Measurements from ENCODE around the gene MYH11.
"Not testable (repeated sequence)": the region's sequence is repeated elsewhere in the genome, so short reads cannot be mapped to it uniquely, and the experiment has no call there.

Gene MYH11

DNA sequence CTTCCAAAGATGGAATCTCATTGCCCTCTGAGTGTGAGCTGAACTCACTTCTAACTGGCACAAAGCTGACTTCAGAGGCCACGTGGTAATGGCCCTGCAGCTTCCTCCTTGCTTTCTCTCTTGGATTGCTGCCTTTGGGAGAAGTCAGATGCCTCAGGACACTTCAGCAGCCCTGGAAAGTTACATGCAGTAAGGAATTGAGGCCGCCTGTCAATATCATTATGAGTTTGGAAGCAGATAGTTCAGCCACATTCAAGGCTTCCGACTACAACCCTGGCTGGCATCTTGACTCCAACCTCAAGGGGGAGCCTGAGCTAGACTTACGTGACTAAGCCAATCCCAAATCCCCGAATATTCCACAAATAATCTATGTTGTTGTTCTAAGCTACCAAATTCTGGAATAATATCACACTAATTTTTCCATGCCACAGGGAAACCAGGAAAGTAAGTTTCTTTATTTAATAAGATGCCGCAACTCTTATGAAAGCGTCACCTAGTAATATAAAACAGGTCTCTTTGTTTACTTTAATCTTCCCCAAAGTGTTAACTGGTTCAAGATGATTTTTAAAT is 18.0 kb upstream of the MYH11 start:
- DNase-seq: peak; percentile 61

- no peak for DNase-seq
These were observed 16.9 kb upstream of the MYH11 start for GRCh38 chr16:15873737-15874136.

DNA sequence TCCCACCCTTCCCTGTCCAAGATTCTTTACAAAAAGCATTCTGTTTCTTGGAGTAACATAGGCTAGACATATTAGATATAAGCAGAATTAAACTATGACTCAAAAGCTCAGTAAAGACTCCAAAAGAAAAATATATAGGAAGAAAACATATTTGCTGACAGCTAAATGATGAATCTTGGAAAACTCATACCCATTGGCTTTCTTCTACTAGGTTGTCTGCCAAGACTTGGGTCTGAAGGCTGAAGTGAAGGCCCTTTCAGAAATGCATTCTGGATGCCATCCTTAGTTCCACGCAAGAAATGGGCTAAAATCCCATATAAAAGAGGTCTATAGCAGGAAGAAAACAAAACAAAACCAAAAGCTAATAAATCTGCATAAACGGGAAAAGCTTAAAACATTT is 16.5 kb upstream of the MYH11 start:
- no peak for DNase-seq

DNA sequence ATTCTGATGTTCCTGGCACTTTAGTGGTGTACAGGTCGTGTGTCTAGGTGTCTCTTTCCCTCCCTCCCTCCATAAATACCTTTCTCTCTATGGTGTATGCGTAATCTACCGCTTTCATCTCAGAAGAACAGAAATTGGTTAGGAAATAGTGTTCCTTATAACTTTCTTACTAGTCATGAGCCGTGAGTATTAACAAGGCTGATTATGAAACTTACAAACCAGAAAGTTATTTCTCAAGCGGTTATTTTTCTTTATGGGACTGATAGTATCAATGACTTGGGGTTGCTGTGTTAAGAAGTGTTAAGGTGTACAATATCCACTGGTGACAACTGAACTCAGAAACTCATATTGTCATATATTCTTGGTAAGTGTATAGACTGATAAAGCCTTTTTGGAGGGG is 13.2 kb upstream of the MYH11 start:
- DNase-seq: no peak

DNA sequence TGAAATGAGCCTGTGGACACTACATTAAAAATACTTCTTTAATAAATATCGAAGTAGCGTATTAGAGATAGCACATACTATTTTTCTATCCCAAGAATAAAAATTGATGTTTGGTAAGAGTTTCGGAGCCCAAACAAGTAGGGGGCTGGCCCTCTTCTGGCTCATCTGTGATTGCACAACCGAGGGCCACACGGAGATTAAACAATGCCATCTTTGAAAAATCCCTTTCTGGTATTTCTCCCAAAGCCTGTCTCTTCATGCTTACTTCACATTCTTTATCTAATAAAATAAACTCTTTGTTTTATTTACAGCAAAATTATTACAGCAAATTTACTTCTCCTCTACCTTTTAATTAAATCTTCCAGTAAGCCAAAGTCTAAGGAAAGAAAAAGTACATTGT is 9.6 kb upstream of the MYH11 start:
- no peak for DNase-seq

DNA sequence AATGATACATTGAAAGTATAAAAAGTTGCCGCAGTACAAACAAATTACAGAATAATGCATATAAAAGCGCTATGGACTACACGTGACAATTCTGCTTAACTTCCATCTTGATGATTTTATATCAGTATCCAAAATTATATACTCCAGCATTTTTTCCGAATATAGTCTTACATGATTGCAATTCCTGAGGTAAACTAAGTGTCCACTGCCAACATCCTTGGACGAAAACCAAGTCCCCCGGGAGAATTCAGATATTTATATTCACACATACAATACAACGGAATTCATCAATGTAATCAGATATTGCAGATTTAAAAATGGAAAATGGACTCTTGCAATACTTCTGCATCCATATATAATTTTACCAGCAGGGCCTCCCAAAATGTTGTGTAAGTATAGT is 8.9 kb upstream of the MYH11 start:
- no peak for DNase-seq

DNA sequence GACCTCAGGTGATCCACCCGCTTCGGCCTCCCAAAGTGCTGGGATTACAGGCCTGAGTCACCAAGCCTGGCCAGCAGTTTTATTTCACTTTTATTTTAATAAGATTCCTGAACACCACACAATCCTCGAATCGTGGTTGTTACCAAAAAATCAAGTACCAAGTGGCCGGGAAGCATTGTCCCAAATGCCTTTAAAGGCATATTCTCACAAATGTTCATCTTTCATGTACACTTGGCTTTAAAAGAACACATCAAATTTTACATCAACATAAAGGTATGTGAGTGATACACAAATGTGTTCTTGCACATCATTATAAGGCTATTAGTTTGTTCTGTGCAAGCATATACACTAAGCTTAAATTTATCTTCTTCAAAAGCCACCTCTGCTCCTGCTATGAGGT is 8.1 kb upstream of the MYH11 start:
- DNase-seq: no peak

GRCh38 chr16:15861996-15862395 is 5.2 kb upstream of the MYH11 start:
- no peak for DNase-seq

- DNase-seq: no peak
These were observed 2.3 kb upstream of the MYH11 start for GRCh38 chr16:15858921-15859668.

GRCh38 chr16:15857724-15858560 is 1.1 kb upstream of the MYH11 start:
- peak; percentile 38 for DNase-seq

- DNase-seq: no peak
These were observed 646 bp downstream of the MYH11 start for GRCh38 chr16:15856182-15856581.

GRCh38 chr16:15855704-15856003 is 1.2 kb downstream of the MYH11 start:
- DNase-seq: no peak

DNA sequence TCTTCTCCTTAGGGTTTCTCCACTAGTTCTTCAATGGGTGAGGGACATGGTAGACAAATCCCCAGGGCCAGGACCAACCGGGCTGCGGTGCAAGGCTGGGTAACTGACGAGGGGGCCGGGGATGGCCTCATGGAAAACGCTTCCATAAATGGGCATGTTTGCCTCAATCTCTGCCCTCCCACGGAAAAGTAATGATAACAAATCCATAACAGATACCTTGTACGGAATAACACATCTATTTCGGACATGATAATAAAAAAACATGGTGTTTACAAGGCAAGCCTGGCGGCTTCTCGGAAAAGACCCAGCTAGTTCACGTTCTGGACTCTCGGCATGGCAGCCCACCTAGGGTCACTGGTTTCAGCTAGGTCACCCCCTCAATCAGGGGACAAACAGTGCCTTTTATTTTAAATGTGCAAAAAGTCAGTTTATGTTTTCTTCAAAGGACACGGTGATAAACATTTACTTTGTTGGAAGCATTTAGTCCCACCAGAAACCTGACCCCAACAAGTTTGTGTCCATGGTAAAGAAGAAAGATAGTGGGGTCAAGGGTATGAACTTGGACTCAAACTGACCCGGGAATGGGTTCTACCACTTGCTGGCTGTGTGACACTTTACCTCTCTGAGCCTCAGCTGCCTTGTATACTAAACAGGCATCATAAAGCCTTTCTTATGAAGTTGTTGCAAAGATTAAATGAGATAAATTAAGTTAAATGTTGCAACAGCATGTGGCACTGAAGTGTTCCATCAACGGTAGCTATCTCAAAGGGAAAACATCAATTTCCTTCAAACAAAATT is 1.7 kb downstream of the MYH11 start:
- no peak for DNase-seq

GRCh38 chr16:15854061-15854460 is 2.8 kb downstream of the MYH11 start:
- no peak for DNase-seq

- no peak for DNase-seq
These were observed 3.8 kb downstream of the MYH11 start for GRCh38 chr16:15853021-15853420.

DNA sequence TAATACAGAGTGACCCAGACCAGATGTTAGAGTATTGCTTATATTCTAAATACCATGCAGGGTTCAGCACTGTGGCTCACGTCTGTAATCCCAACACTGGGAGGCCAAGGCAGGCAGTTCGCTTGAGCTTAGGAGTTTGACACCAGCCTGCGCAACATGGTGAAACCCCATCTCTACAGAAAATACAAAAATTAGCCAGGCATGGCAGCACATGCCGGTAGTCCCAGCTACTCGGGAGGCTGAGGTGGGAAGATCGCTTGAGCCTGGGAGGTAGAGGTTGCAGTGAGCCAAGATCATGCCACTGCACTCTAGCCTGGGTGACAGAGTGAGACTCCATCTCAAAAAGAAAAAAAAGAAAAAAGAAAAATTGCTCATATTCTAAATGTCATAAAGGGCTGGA is 6.3 kb downstream of the MYH11 start:
- not testable (repeated sequence) for DNase-seq

DNA sequence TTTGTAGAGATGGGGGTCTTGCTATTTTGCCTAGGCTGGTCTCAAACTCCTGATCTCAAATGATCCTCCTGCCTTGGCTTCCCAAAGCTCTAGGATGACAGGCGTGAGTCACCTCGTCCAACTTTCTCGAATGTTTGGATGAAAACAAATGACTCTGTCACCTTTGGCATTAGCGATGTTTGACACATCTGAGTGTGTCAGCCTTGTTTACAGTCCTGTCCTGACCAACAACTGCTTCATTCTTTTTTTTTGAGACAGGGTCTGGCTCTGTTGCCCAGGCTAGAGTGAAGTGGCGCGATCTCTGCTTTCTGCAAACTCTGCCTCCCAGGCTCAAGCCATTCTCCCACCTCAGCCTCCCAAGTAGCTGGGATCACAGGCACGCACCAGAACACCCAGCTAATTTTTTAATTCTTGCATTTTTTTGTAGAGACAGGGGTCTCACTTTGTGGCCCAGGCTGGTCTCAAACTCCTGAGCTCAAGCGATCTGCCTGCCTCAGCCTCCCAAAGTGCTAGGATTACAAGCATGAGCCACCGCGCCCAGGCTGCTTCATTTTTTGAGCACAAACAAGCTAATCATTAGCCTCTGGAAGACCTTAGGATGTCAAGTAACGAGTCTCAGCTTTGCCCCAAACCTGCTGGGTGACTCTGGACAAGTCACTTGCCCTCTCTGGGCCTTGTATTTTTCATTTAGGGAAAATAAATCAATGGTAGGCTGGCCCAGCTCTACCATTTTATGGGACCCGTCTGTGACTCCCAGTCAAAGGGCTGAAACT is 7.4 kb downstream of the MYH11 start:
- DNase-seq: no peak

DNA sequence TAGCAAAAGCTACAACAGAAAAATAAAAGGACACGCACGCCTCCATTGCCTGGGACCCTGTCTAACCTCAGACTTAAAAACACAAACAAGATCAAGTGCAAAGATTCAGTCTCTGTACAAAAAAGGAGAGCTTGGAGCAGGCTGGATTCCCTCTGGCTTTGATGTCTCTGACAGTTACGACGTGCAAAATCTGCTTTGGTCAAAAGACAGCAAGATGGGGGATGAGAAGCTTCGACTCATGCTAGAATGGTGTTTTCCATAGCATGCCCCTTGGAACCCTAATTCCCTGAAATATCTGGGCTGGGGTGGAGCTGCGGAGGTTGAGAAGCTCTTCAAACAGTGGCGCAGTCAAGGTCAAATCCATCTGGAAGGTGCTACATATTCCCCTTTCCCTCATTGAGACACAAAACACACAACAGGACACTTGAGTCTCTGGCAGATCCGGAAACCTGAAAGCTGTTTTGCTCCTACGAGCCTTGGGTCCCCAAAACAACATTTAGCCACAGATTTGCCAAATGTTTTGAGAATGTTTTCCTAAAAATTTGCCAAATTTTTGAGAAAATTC is 9.1 kb downstream of the MYH11 start:
- DNase-seq: no peak

- DNase-seq: no peak
These were observed 10.3 kb downstream of the MYH11 start for GRCh38 chr16:15846510-15846909.

DNA sequence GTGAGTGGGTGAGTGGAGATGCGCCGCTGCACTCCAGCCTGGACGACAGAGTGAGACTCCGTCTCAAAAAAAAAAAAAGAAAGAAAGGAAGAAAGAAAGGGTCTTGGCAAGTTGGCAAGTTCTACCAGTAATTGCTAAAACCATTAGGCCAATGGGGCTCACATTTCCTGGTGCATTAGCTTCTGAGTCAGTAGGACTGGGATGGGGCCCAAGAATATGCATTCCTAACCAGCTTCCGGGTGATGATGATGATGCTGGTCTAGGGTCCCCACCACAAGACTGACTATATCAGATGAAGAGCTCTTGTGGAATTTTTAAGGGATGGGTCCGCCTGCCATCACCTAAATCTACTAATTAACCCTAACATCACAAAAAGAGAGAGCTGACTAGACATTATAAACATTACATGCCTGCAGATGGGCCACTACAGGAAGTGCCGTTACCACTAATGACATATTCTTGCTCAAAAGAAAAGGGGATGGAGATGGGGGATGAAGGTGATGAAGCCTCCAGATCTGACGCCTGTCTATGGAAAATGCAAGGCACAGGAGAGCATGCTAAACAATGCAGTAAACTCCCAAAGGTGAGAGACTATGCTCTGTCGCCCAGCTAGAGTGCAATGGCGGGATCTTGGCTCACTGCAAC is 13.1 kb downstream of the MYH11 start:
- DNase-seq: no peak

DNA sequence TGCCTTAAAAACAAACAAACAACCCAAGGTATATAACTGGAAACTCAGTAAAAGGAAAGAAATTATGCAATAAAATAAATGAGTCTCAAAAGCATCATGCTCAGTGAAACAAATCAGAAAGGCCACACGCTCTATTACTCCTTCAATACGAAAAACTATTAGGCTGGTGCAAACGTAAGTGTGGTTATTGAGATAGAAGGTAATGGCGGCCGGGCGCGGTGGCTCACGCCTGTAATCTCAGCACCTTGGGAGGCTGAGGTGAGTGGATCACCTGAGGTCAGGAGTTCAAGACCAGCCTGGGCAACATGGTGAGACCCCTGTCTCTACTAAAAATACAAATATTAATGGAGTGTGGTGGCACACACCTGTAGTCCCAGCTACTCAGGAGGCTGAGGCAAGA is 17.6 kb downstream of the MYH11 start:
- DNase-seq: not testable (repeated sequence)

DNA sequence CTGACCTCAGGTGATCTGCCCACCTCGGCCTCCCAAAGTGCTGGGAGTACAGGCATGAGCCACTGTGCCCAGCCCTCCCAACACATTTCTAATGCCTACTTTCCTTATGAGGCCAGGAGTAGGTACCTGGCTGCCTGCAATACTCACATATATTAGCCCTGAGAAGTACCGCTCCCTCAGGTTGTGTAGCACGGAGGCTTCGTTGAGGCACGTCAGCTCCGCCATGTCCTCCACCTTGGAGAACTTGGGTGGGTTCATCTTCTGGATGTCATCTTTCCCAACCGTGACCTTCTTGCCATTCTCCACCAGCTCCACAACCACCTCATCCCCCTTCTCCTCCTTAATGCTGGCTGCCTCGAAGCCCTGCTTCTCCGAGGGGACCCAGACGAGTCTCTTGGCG is 19.1 kb downstream of the MYH11 start:
- no peak for DNase-seq

Data from NCI-H69 (cell line).